A549 (cell line): ENCODE data around the gene SERPIND1.

Experiments
- CTCF ChIP-seq: fragments of >200 bp; sonication (Bioruptor Twin); formaldehyde crosslinking; IDR thresholded peaks from 3 replicates; pipeline ENCODE4 v1.5.1; 2016
- EP300 ChIP-seq, 2 experiments: fragments of >200 bp; sonication (Bioruptor Twin); formaldehyde crosslinking; IDR thresholded peaks; 2 replicates in 1 of 2; 3 replicates in 1 of 2; pipeline ENCODE4 v1.6.1; 2016 to 2017
- HMGXB4 ChIP-seq: fragments of 250-450 bp; sonication (Bioruptor Pico); IDR thresholded peaks from 2 replicates; pipeline ENCODE4 v1.5.0; 2021; ENCODE audit warnings: mild to moderate bottlenecking, moderate library complexity, borderline replicate concordance
- JUN ChIP-seq, 2 experiments: fragments of >200 bp; sonication (Bioruptor Twin); formaldehyde crosslinking; IDR thresholded peaks; 2 replicates in 1 of 2; 3 replicates in 1 of 2; pipeline ENCODE4 v1.6.1; 2016 to 2017
- JUNB ChIP-seq: fragments of >200 bp; sonication (Bioruptor Twin); formaldehyde crosslinking; IDR thresholded peaks from 2 replicates; pipeline ENCODE4 v1.6.1; 2016
- MAFK ChIP-seq: fragments of 450-650 bp; IDR thresholded peaks from 2 replicates; pipeline ENCODE4 v1.6.1; 2014; ENCODE audit not compliant: partially characterized antibody
- POLR2A ChIP-seq: IDR thresholded peaks from 2 replicates; pipeline ENCODE4 v1.6.1; 2012; ENCODE audit warnings: mild to moderate bottlenecking, low read length
- RAD21 ChIP-seq, 2 experiments: fragments of >200 bp in 1 of 2; sonication (Bioruptor Twin) in 1 of 2; formaldehyde crosslinking in 1 of 2; IDR thresholded peaks in 1 of 2; conservative IDR thresholded peaks in 1 of 2; 2 replicates in 1 of 2; 3 replicates in 1 of 2; pipeline ENCODE4 v1.6.1; 2012 to 2018; ENCODE audit warnings: inconsistent platforms in 1 of 2
- RCOR1 ChIP-seq: fragments of 150-350 bp; IDR thresholded peaks from 2 replicates; pipeline ENCODE4 v1.6.1; 2014; ENCODE audit warnings: antibody characterized with exemption, low read length, low read depth
- SREBF2 ChIP-seq: fragments of 450-650 bp; IDR thresholded peaks from 2 replicates; pipeline ENCODE4 v1.6.1; 2014; ENCODE audit warnings: mild to moderate bottlenecking, moderate library complexity
- TP53 ChIP-seq: fragments of 250-450 bp; sonication (Bioruptor Pico); IDR thresholded peaks from 2 replicates; pipeline ENCODE4 v1.5.0; 2021; ENCODE audit warnings: mild to moderate bottlenecking, moderate library complexity
- USF2 ChIP-seq: fragments of 450-650 bp; IDR thresholded peaks from 2 replicates; pipeline ENCODE4 v1.6.1; 2014; ENCODE audit warnings: antibody characterized with exemption

- TF ChIP-seq CTCF (no peak), SREBF2 (no peak), POLR2A (no peak), TP53 (CRISPR knock-in tag) (no peak), RCOR1 (no peak), RAD21 (conservative IDR thresholded peaks at IDR 0.05 in 1 of 2, IDR thresholded peaks at IDR 0.05 in 1 of 2) (no peak), MAFK (no peak), HMGXB4 (no peak), EP300 (IDR thresholded peaks at IDR 0.05) (no peak), JUN (IDR thresholded peaks at IDR 0.05) (no peak), USF2 (no peak), JUNB (no peak)
Observed at GRCh38 chr22:20765938-20766337, 8.0 kb upstream of the SERPIND1 start.
